HEK293T (cell line): ENCODE results near the gene ADGRD1.
"Not testable (repeated sequence)": the region's sequence is repeated elsewhere in the genome, so short reads cannot be mapped to it uniquely, and the experiment has no call there.

Experiments used
- CTCF ChIA-PET: fragments of 350-600 bp; formaldehyde crosslinking; extraction: SDS; loops from one replicate; lab custom pipeline; 2021; ENCODE audit warnings: antibody characterized with exemption, inconsistent platforms; lab: Yijun Ruan, JAX
- POLR2A ChIA-PET: fragments of 350-600 bp; formaldehyde crosslinking; extraction: SDS; loops from one replicate; lab custom pipeline; 2020; ENCODE audit warnings: antibody characterized with exemption, inconsistent platforms; lab: Yijun Ruan, JAX
- DNase-seq: peaks from one replicate; pipeline ENCODE4 v3.0.0; 2012; ENCODE audit warnings: mixed read lengths; ENCODE audit errors: extremely low spot score
- ARNT ChIP-seq: fragments of 450-650 bp; IDR thresholded peaks from 2 replicates; pipeline ENCODE4 v1.6.1; 2017; ENCODE audit warnings: mild to moderate bottlenecking
- BHLHE40 ChIP-seq: fragments of 450-650 bp; IDR thresholded peaks from 2 replicates; pipeline ENCODE4 v1.6.1; 2016; ENCODE audit warnings: mild to moderate bottlenecking, moderate library complexity, borderline replicate concordance
- CTBP1 ChIP-seq: fragments of 450-650 bp; IDR thresholded peaks from 2 replicates; pipeline ENCODE4 v1.6.1; 2016; ENCODE audit warnings: borderline replicate concordance
- ELF4 ChIP-seq: fragments of 450-650 bp; IDR thresholded peaks from 2 replicates; pipeline ENCODE4 v1.6.1; 2017; ENCODE audit warnings: antibody characterized with exemption
- FOXA1 ChIP-seq: fragments of 450-650 bp; IDR thresholded peaks from 2 replicates; pipeline ENCODE4 v1.6.1; 2016; ENCODE audit warnings: mild to moderate bottlenecking
- FOXK2 ChIP-seq: fragments of 450-650 bp; IDR thresholded peaks from 2 replicates; pipeline ENCODE4 v1.6.1; 2016; ENCODE audit warnings: mild to moderate bottlenecking
- FOXM1 ChIP-seq: fragments of 450-650 bp; IDR thresholded peaks from 2 replicates; pipeline ENCODE4 v1.6.1; 2017; ENCODE audit warnings: mild to moderate bottlenecking, borderline replicate concordance
- HDGF ChIP-seq: fragments of 450-650 bp; IDR thresholded peaks from 2 replicates; pipeline ENCODE4 v1.6.1; 2017; ENCODE audit warnings: antibody characterized with exemption, borderline replicate concordance
- L3MBTL2 ChIP-seq: fragments of 450-650 bp; conservative IDR thresholded peaks from 2 replicates; pipeline ENCODE4 v1.6.1; 2016; ENCODE audit warnings: mild to moderate bottlenecking
- LEF1 ChIP-seq: fragments of 450-650 bp; IDR thresholded peaks from 2 replicates; pipeline ENCODE4 v1.6.1; 2017; ENCODE audit warnings: mild to moderate bottlenecking, borderline replicate concordance
- NFRKB ChIP-seq: fragments of 450-650 bp; IDR thresholded peaks from 2 replicates; pipeline ENCODE4 v1.6.1; 2016; ENCODE audit warnings: mild to moderate bottlenecking, moderate library complexity
- PKNOX1 ChIP-seq: fragments of 450-650 bp; IDR thresholded peaks from 2 replicates; pipeline ENCODE4 v1.6.1; 2016
- SP1 ChIP-seq: fragments of 450-650 bp; IDR thresholded peaks from 2 replicates; pipeline ENCODE4 v1.6.1; 2017
- SUZ12 ChIP-seq: fragments of 450-650 bp; IDR thresholded peaks from 2 replicates; pipeline ENCODE4 v1.6.1; 2016; ENCODE audit warnings: mild to moderate bottlenecking
- TARDBP ChIP-seq: fragments of 450-650 bp; IDR thresholded peaks from 2 replicates; pipeline ENCODE4 v1.6.1; 2016
- ZNF384 ChIP-seq: fragments of 450-650 bp; IDR thresholded peaks from 2 replicates; pipeline ENCODE4 v1.6.1; 2016

The ADGRD1 gene

GRCh38 chr12:130933269-130933995 is 20.3 kb upstream of the ADGRD1 start:
- POLR2A ChIA-PET, result no interaction called here
- CTCF ChIA-PET, result no interaction called here
- no peak for DNase-seq
- TF ChIP-seq LEF1 (no peak), HDGF (no peak), FOXA1 (no peak), BHLHE40 (no peak), FOXM1 (no peak), ELF4 (no peak), TARDBP (no peak), L3MBTL2 (no peak), NFRKB (no peak), CTBP1 (no peak), ARNT (no peak), ZNF384 (no peak), SP1 (no peak), PKNOX1 (no peak), SUZ12 (no peak), FOXK2 (no peak)

- no peak for DNase-seq
- ChIA-PET CTCF (no interaction called here), POLR2A (no interaction called here)
- TF ChIP-seq NFRKB (no peak), BHLHE40 (no peak), SUZ12 (no peak), L3MBTL2 (no peak), ZNF384 (no peak), FOXK2 (no peak), LEF1 (no peak)
Measured at GRCh38 chr12:130934753-130935152, 19.0 kb upstream of the ADGRD1 start.

GRCh38 chr12:130936561-130936960 is 17.1 kb upstream of the ADGRD1 start:
- POLR2A ChIA-PET, result no interaction called here
- DNase-seq, result no peak
- CTCF ChIA-PET, result no interaction called here
- TF ChIP-seq L3MBTL2 (no peak), NFRKB (no peak)

GRCh38 chr12:130937063-130937462 is 16.6 kb upstream of the ADGRD1 start:
- ChIA-PET POLR2A (no interaction called here), CTCF (no interaction called here)
- DNase-seq, result no peak
- TF ChIP-seq FOXK2, result no peak
- no peak for TF ChIP-seq ELF4
- TF ChIP-seq SP1, result no peak
- TF ChIP-seq TARDBP, result no peak
- no peak for TF ChIP-seq LEF1
- no peak for TF ChIP-seq ZNF384
- no peak for TF ChIP-seq L3MBTL2
- TF ChIP-seq FOXA1, result no peak
- TF ChIP-seq BHLHE40, result no peak
- TF ChIP-seq NFRKB, result no peak
- no peak for TF ChIP-seq PKNOX1
- TF ChIP-seq CTBP1, result no peak
- TF ChIP-seq HDGF, result no peak
- TF ChIP-seq FOXM1, result no peak
- TF ChIP-seq ARNT, result no peak

GRCh38 chr12:130937546-130937945 is 16.2 kb upstream of the ADGRD1 start:
- CTCF ChIA-PET, result interaction anchor here (0.7 kb wide), 1 partner anchor 18 kb away, joined by 3 read pairs; no protein-coding TSS in a partner anchor
- POLR2A ChIA-PET, result not testable (repeated sequence)

GRCh38 chr12:130938186-130938585 is 15.5 kb upstream of the ADGRD1 start:
- CTCF ChIA-PET, result interaction anchor here (0.7 kb wide), 1 partner anchor 17 kb away, joined by 3 read pairs; no protein-coding TSS in a partner anchor
- TF ChIP-seq SUZ12, result no peak
- no peak for TF ChIP-seq L3MBTL2
- TF ChIP-seq FOXK2, result no peak
- TF ChIP-seq PKNOX1, result no peak
- no peak for TF ChIP-seq CTBP1
- no peak for TF ChIP-seq ARNT
- no peak for TF ChIP-seq HDGF
- TF ChIP-seq FOXA1, result no peak
- no peak for TF ChIP-seq FOXM1
- no peak for DNase-seq
- POLR2A ChIA-PET, result no interaction called here

More at GRCh38 chr12:130937546-130937945, 16.2 kb upstream of the ADGRD1 start:
- not testable (repeated sequence) for DNase-seq

GRCh38 chr12:130944878-130945277 is 8.8 kb upstream of the ADGRD1 start:
- ChIA-PET CTCF (no interaction called here), POLR2A (no interaction called here)
- DNase-seq, result no peak
- no peak for TF ChIP-seq CTBP1
- TF ChIP-seq TARDBP, result no peak
- TF ChIP-seq PKNOX1, result no peak
- no peak for TF ChIP-seq SUZ12
- no peak for TF ChIP-seq HDGF
- no peak for TF ChIP-seq FOXK2
- no peak for TF ChIP-seq LEF1
